NCI-H1048 (cell line): ENCODE measurements around the gene TM4SF18.

Source experiments
- DNase-seq: peaks from one replicate; lab custom pipeline; 2025; lab: John Stamatoyannopoulos, UW

TM4SF18 gene

DNA sequence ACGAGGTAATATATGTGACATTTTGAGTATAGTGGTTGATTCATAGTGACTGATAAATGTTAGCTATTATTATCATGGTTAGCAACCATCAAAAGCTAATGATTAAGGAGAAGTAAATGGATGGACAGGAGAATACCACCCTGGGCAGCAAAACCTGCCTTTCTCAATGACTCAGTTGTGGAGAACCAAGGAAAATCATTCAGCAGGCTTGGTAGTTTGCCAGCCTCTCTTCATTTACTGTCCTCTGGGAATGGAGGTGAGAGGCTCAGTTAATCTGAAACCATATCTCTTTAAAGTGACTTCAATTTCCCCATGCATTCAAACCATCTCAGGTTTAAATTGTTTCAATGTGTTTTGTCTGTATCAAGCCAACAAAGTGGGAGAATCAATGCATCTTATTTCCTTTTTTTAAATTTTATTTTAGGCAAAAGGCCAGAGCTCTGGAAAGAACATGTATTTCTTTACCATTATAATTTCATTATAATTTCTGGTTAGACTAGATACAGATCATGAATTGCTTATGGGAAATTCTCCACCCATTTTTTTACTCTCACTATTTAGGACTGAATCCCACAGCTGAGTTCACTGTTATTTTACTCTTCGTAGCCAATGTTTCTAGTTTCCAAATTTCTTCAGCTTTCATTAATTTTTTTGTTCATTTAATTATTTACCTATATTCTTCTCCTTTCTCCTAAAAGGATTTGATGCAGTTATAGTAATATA lies 2.7 kb downstream of the TM4SF18 start:
- no peak for DNase-seq

- DNase-seq = no peak
Observed at GRCh38 chr3:149327156-149327555, 6.3 kb downstream of the TM4SF18 start.

DNA sequence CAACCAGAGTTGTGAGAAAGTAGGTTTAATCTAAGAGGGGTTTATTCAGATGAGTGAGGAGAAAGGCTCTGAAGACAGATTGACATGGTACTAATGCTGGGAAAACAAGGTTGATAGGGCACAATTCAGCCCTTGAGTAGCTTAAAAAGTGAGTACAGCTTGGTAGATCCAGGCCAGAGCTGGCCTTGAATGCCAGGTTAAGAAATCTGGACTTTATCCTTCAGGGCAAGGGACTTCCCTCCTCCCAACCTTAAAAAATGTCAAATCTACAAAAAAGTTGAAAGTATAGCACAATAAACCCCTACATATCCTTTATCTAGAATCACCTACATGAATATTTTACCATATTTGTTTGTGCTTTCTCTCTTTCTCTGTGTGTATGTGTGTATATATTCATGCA lies 7.9 kb downstream of the TM4SF18 start:
- no peak for DNase-seq

DNA sequence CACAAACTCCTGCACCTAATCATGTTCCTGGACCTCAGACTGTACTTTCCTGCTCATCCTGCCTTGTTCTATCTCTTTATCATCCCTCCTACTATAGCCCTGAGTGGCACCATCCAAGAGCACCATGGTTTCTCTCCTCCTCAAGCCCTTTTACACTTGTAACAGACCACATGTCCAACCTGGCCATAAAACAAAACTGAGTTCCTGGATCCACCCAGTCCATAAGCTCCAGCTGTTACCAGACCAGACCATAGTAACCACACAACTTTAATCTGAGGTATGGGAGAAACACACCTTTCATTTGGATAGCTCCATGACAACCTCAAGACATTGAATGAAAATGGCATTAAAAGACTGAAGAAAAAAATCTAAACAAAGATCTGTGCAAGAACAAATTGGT lies 9.1 kb downstream of the TM4SF18 start:
- no peak for DNase-seq

DNA sequence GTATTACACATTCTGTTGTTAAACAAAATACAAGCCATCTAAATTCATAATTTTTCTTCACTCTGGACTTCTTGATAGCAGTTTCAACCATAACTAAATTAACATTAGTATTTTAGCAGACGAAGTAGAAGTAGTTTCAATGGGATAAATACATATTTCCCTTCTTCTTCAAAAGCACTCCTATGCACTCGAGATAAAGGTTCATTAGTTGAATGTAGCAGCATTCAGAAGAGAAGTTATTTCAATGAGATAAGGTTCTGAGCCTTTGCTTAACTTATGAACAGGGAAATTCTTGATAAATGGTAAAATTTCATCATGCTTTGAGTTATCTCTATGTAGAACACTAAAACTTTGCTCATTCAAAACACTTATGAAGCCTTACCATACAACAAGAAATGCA lies 11.8 kb downstream of the TM4SF18 start:
- DNase-seq = no peak

- no peak for DNase-seq
Observed at GRCh38 chr3:149321136-149321535, 12.3 kb downstream of the TM4SF18 start.

DNA sequence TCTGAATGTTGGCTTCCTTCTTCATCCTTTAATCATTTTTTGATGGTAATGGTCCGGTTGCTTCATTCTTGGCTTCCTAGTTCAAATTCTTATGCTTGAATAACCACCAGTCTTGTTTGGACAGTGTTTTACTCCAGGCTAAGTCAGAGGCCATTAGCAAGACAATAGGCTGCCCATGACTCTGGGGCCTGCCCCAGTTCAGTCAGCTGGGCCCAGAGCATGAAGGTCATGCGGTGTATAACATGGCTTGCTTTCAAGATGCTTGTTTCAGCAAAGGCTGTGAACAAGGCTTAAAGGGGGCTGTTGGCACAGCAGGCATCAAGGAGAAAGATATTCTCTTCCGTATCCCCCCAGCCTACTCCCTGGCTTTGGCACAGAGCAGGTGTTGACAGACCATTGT lies 13.7 kb downstream of the TM4SF18 start:
- no peak for DNase-seq

GRCh38 chr3:149317072-149317471 lies 16.4 kb downstream of the TM4SF18 start:
- no peak for DNase-seq

GRCh38 chr3:149316437-149316836 lies 17.0 kb downstream of the TM4SF18 start:
- DNase-seq = no peak

DNA sequence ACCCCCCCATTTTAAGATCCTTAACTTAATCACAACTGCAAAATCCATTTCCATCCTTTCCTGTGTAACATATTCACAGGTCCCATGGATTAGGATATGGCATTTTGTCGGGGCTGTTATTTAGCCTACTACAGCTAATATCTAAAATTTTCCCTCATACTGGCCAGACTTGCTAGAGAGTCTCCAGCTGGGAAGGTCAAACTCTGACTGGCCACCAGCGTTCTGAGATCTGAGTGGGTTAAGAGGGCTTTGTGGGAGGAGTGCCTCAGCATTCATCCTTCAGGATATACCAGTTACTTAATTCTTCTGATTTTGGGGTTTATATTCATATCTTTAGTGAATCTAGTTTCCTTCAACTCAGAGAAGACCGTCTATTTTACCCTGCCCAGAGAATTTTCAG lies 17.7 kb downstream of the TM4SF18 start:
- no peak for DNase-seq

DNA sequence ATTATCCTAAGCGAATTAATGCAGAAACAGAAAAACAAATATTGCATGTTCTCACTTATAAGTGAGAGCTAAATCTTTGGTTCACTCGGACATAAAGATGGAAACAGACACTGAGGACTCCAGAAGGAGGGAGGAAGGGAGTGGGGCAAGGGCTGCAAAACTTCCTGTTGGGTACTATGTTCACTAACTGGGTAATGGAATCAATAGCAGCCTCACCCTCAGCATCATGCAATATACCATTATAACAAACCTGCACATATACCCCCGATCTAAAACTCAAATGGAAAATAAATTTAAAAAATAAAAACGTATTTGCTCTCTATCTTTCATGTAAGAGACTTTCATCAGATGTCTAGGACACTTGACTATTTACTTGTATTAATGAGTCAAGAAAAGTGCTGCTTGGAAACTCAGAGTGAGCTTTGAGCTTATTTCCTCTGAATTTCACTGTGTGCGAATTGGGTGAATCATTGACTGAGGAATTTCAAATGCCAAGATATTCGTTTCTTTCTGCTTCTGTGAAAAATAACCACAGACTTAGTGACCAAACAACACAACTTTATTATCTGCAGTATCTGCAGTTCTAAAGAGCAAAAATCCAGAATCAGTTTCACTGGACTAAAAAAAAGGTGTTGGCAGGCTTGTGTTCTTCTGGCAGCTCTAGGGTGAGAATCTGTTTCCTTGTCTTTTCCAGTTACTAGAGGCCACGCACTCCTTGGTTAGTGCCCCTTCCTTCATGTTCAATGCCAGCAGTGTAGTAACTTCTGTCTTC lies 18.4 kb downstream of the TM4SF18 start:
- DNase-seq = no peak

GRCh38 chr3:149313542-149313941 lies 19.9 kb downstream of the TM4SF18 start:
- no peak for DNase-seq

DNA sequence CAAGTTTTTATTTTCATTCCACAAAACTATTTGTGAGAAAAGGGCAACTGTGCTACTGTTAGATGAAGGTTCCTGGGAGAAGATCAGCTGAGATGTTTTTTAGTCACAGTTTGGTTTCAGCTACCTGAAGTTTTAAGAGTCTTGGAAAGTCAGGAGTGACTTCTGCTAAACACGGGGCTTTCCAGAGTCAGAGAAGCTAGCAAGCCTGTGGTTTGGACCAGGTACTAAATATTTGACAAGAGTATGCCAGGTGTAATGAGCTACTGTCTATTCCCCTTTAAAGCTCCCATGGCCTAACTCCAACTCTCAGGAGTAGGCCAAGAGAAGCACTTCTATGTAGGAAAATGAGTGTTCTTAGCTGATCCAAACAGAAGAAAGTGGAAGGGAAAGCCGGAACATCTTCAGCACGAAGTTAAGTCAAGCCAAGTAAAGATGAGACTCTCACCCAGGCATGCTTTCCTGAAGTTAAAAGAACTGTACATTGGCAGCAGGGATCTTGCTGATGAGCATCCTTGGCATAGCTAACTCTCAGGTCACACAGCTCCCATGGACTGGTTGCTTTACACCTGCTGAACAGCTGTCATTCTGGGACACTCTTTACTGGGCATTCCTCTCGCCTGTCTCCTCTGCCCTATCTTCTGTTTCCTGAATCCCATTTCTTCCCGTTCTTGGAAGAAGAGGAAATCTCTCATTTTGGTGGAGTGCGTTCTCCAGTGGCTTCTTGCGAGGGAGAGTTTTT lies 22.5 kb downstream of the TM4SF18 start:
- DNase-seq = no peak

DNA sequence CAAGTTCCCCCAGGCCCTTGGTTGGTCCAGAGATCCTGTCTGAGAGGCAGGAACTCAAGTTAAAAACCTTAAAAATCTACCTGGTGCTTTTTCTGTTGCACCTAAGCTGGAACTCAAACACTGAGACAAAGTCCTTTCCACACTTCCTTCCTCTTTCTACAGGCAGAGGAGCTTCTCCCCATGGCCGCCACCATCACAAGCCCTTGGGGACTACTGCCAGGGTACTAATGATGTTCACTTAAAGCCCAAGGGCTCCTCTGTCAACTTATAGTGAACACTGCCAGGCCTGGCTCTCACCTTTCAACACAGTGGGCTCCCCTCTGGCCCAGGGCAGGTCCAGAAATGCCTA lies 26.0 kb downstream of the TM4SF18 start:
- no peak for DNase-seq

DNA sequence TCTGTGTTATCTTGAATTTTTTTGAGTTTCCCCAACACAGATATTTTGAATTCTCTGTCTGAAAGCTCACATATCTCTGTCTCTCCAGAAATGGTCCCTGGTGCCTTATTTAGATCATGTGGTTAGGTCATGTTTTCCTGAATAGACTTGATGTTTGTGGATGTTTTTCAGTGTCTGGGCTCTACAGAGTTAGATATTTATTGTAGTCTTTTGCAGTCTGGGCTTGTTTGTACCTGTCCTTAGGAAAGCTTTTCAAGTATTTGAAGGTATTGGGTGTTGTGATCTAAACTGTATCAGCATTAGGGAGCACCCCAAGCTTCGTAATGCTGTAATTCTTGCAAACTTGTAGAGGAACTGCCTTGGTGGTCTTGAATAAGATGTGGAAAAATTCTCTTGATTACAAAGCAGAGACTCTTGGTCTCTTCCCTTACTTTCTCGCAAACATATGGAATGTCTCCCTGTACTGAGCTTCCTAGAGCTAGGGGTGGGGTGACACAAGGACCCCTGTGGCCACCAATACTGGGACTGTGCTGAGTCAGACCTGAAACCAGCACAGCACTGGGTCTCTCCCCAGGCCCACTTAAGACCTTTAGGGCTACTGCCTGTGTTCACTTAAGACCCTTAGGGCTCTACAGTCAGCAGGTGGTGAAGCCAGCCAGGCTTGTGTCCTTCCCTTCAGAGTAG lies 26.5 kb downstream of the TM4SF18 start:
- no peak for DNase-seq

DNA sequence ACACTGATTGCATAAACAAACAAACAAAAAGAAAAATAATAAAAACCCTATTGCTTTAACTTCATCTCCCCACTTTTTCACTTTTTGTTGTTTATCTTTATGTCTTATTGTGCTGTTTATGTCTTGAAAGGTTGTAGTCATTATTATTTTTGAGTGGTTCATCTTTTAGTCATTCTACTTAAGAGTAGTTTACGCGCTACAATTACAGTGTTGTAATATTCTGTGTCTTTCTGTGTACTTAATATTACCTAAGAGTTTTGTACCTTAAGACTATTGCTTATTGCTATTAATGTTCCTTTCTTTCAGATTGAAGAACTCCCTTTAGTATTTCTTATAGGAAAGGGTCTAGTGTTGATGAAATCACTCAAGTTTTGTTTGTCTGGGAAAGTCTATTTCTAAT lies 28.1 kb downstream of the TM4SF18 start:
- no peak for DNase-seq

- DNase-seq = no peak
Observed at GRCh38 chr3:149299938-149300801, 33.3 kb downstream of the TM4SF18 start.

DNA sequence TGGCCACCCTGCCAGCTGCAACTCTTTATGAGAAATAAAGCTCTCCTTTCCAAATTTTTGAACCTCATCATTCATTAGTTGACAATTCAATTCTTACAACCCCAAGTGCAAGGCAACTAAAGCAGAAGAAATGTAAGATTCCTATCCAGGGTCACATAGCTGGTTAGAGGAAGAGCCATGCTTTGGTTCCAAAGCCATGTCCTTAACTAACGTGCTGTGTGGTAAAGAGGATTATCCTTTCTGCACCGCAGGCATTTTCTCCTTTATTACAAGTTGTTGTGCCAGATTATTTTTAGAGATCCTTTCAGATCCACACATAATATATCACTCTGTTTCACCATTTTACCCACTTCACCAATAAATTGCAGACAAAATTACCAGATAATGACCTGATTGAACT lies 36.5 kb downstream of the TM4SF18 start:
- no peak for DNase-seq

GRCh38 chr3:149292666-149293065 lies 40.8 kb downstream of the TM4SF18 start:
- DNase-seq = no peak

GRCh38 chr3:149291178-149291577 lies 42.3 kb downstream of the TM4SF18 start:
- no peak for DNase-seq

DNA sequence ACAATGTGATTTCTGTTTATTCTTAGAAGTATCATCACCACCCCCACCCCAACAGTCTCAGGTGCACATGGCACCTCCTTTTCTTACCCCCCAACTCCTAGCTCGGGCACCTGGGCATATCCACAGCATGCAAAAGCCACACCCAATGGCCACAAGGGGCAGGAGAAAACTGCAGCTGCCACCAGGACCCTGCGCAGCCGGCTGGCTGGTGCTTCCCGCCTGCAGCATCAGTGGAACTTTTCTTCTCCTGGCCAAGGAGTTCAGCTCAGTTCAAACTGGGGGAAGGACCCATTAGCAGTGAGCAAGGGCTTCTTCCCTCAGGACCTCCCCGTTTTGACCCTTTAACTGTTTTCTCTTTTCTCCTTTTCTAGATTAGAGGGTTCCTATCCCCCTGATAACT lies 44.8 kb downstream of the TM4SF18 start:
- no peak for DNase-seq

GRCh38 chr3:149284034-149284433 lies 49.4 kb downstream of the TM4SF18 start:
- no peak for DNase-seq
